Lower lobe of right lung (tissue), 2 donors: ENCODE data around the gene TMEM132A. TPM values are rescaled to one million over a fixed set of nuclear protein-coding genes. Genes with fewer than 3 reads are reported as not detected.
A peak's percentile ranks its signal among the peaks of the same experiment; 100 is the strongest.

ENCODE experiments used
- ATAC-seq, 2 donors: fragments of 200-7000 bp; cut with Tn5 transposase; one replicate each; pipeline ENCODE4 v1.9.1; 2020 to 2022; ENCODE audit warnings: mild to moderate bottlenecking in 2 of 2, moderate library complexity in 2 of 2
- DNase-seq: peaks from one replicate; pipeline ENCODE4 v3.0.0-alpha.2; 2020
- H3K27ac ChIP-seq: fragments of 200-600 bp; one replicate; pipeline ENCODE4 v1.8.0; 2022
- H3K27me3 ChIP-seq: fragments of 200-600 bp; one replicate; pipeline ENCODE4 v1.8.0; 2022; ENCODE audit warnings: low read depth
- H3K36me3 ChIP-seq: fragments of 200-600 bp; one replicate; pipeline ENCODE4 v1.8.0; 2022; ENCODE audit warnings: mild to moderate bottlenecking
- H3K4me1 ChIP-seq: fragments of 200-600 bp; one replicate; pipeline ENCODE4 v1.8.0; 2022
- H3K4me3 ChIP-seq: fragments of 200-600 bp; one replicate; pipeline ENCODE4 v1.8.0; 2022; ENCODE audit warnings: mild to moderate bottlenecking
- H3K9me3 ChIP-seq: fragments of 200-600 bp; one replicate; pipeline ENCODE4 v1.8.0; 2022
- CTCF ChIP-seq: fragments of 200-600 bp; IDR thresholded peaks from one replicate; pipeline ENCODE4 v1.8.0; 2022; ENCODE audit warnings: antibody characterized with exemption, mild to moderate bottlenecking
- intact Hi-C: fragments of 100-400 bp; cut with DNase I; formaldehyde crosslinking; loops from one replicate; pipeline ENCODE4 v1.11.0; 2022
- long read RNA-seq: library from polyadenylated mRNA; unstranded; transcript quantifications from one replicate; pipeline ENCODE4 v2.0.0, GENCODE V29; 2021
- total RNA-seq: library from RNA; stranded (reverse); fragmentation: NEBNext Ultra II Directional; extraction: Animal tissue kit (Norgen Biotek cat#: 25700); gene quantifications from one replicate; pipeline ENCODE4 v1.2.1, GENCODE V29; 2021
- donor health status: DM: no; HTN: yes; CAD: no; lungs with severe emphysema.

Gene TMEM132A
- total RNA-seq = 13.9 TPM
- long read RNA-seq, partial matches to known transcripts = 12 of 23 reads
- long read RNA-seq, other reads (novel, unspliced or antisense) = 4 of 23 reads

- intact Hi-C loops = no loop called here
- H3K4me1 ChIP-seq = peaks cover 26% of the 10 kb centered on the region
Measured at GRCh38 chr11:60924110-60924905, at the start of gene TMEM132A. Gene TMEM132A, plus strand, starts transcription at chr11:60924460. Its CDS starts 174 bp downstream, at chr11:60924634.

GRCh38 chr11:60875366-60876167 is 48.7 kb upstream of the TMEM132A start:
- DNase-seq = peak; percentile 20
- intact Hi-C loops = no loop called here
- Histone ChIP-seq H3K4me1 (peaks cover 19% of the 10 kb centered on the region), H3K4me3 (no peak overlapping the region), H3K27me3 (no peaks in the 10 kb centered on the region), H3K9me3 (no peaks in the 10 kb centered on the region), H3K27ac (no peak overlapping the region), H3K36me3 (peaks cover 19% of the 10 kb centered on the region)
- TF ChIP-seq CTCF = no peak
- ATAC-seq = no peak

More at GRCh38 chr11:60924110-60924905, at the start of gene TMEM132A:
- ATAC-seq = peak; percentile 78 to 88
- TF ChIP-seq CTCF = no peak
- DNase-seq = peak; percentile 75
- H3K4me3 ChIP-seq = peak within 1 kb of the TSS; percentile 64
- no peak within 1 kb of the TSS for H3K27ac ChIP-seq
- H3K9me3 ChIP-seq = no peaks in the 10 kb centered on the region
- peaks cover 20% of the 10 kb centered on the region for H3K27me3 ChIP-seq
- H3K36me3 ChIP-seq = peaks cover 36% of the 10 kb centered on the region

GRCh38 chr11:60876168-60876485 is 48.1 kb upstream of the TMEM132A start:
- DNase-seq = no peak
- no peak for TF ChIP-seq CTCF

GRCh38 chr11:60878245-60879101 is 45.8 kb upstream of the TMEM132A start:
- DNase-seq = no peak
- intact Hi-C loops = no loop called here
- no peaks in the 10 kb centered on the region for H3K27me3 ChIP-seq
- no peak overlapping the region for H3K27ac ChIP-seq
- no peaks in the 10 kb centered on the region for H3K4me1 ChIP-seq
- no peak overlapping the region for H3K4me3 ChIP-seq
- H3K9me3 ChIP-seq = no peaks in the 10 kb centered on the region
- H3K36me3 ChIP-seq = peaks cover 19% of the 10 kb centered on the region
- ATAC-seq = no peak
- TF ChIP-seq CTCF = no peak

More at GRCh38 chr11:60876168-60876485, 48.1 kb upstream of the TMEM132A start:
- no peaks in the 10 kb centered on the region for H3K27me3 ChIP-seq
- peaks cover 19% of the 10 kb centered on the region for H3K36me3 ChIP-seq
- no peak overlapping the region for H3K4me3 ChIP-seq
- ATAC-seq = no peak
- no peak overlapping the region for H3K27ac ChIP-seq
- H3K4me1 ChIP-seq = peaks cover 19% of the 10 kb centered on the region
- no peaks in the 10 kb centered on the region for H3K9me3 ChIP-seq
- intact Hi-C loops = no loop called here

GRCh38 chr11:60879104-60879503 is 45.2 kb upstream of the TMEM132A start:
- Histone ChIP-seq H3K27ac (no peak overlapping the region), H3K4me1 (no peaks in the 10 kb centered on the region), H3K27me3 (no peaks in the 10 kb centered on the region), H3K36me3 (peaks cover 19% of the 10 kb centered on the region), H3K9me3 (no peaks in the 10 kb centered on the region), H3K4me3 (no peak overlapping the region)
- no peak for ATAC-seq
- no peak for TF ChIP-seq CTCF
- DNase-seq = no peak
- intact Hi-C loops = no loop called here
